C4-2B (cell line): ENCODE results near the gene OR7G1.
A peak's percentile ranks its signal among the peaks of the same experiment; 100 is the strongest.

Experiments used
- H3K27ac ChIP-seq: fragments of 450-650 bp; 2 replicates; pipeline ENCODE4 v1.5.1; 2017
- CTCF ChIP-seq: fragments of 450-650 bp; conservative IDR thresholded peaks from 2 replicates; pipeline ENCODE4 v1.5.1; 2017; ENCODE audit warnings: mild to moderate bottlenecking
- ZFX ChIP-seq: fragments of 450-650 bp; IDR thresholded peaks from 2 replicates; pipeline ENCODE4 v1.6.1; 2017

Gene OR7G1

GRCh38 chr19:9150650-9151049, 35.1 kb upstream of the OR7G1 start:
- TF ChIP-seq CTCF: no peak
- TF ChIP-seq ZFX: no peak
- H3K27ac ChIP-seq: no peak overlapping the region

- no peak for TF ChIP-seq CTCF
- H3K27ac ChIP-seq: no peak overlapping the region
Observed at GRCh38 chr19:9149997-9150396, 34.4 kb upstream of the OR7G1 start.

GRCh38 chr19:9148697-9149096, 33.1 kb upstream of the OR7G1 start:
- no peak for TF ChIP-seq CTCF
- no peak for TF ChIP-seq ZFX
- H3K27ac ChIP-seq: no peak overlapping the region

GRCh38 chr19:9146882-9147281, 31.3 kb upstream of the OR7G1 start:
- TF ChIP-seq CTCF (no peak), ZFX (no peak)

DNA sequence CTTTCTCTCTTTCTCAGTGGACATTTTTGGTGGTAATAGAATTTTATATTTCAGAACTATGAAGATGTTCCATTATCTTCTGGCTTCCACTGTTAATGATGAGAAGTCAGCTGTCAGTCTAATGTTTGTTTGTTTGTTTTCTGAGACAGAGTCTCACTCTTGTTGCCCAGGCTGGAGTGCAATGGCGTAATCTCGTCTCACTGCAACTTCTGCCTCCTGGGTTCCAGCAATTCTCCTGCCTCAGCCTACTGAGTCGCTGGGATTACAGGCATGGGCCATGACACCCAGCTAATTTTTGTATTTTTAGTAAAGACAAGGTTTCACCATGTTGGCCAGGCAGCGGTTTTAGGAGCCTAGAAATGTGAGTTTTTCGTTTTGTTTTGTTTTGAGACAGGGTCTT, 29.4 kb upstream of the OR7G1 start:
- H3K27ac ChIP-seq: no peak overlapping the region
- TF ChIP-seq CTCF: no peak
- no peak for TF ChIP-seq ZFX

More at GRCh38 chr19:9146882-9147281, 31.3 kb upstream of the OR7G1 start:
- H3K27ac ChIP-seq: no peak overlapping the region

DNA sequence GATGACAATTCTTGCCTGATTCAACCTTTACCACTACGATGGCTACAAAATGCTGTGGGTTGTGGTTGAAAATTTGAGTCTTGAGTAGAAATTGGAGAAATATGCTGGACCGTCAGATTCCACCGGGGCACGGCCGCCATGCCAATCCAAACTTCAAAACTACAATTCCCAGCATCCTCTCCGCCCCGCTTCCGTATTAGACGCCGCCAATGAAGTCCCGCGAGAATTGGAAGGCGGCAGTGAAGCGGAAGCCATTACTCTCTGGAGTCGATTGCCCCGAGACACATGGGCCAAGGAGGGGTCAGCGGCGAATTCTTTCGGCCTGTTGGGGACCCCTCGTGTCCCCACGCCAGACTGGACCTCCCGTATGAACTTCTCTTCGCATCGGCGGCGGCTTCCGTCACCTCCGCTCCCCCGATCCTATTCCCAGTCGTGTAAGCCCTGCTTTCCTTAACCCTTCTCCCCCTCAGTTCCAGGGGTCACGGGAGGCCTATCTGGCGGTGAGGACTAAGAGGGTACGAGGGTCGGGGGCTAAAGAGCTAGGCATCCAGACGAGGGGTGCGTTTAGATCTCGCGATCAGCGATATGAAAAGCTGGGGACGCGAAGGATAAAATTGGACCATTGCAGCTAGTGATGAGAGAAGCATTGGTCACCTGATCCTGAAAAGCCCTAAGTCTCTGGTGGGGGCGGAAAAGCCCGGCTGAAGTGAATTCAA, 24.8 kb upstream of the OR7G1 start, which contains the start of gene ZNF317:
Gene ZNF317, plus strand, starts transcription at position 239 of the 716 bp plus-strand sequence. CDS start 15,620 bp downstream, outside the sequence.
- TF ChIP-seq CTCF (no peak), ZFX (peak; percentile 58; the same call in 1 of the 2 replicates)
- peak within 1 kb of the TSS; percentile 91 for H3K27ac ChIP-seq

DNA sequence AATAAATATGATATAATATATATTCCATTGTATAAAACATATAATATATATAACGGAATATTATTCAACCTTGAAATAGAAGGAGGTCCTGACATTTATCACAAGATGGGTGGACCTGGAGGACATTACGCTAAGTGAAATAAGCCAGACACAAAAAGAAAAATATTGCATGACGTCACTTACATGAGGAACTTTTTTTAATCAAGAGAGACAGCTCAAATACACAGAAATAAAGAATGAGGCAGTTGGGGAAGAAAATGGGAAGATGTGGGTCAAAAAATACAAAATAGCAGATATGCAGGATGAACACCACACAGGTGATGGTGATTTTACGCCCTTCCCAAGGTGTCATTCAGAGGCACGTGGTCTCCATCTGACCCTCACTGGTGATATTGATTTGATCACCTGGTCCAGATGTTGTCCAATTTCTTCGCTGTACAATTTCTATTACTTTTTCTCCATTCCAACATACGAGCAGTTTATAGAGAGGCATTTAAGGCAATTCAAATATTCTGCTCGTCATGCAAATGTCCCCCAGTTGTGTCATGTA, 24.1 kb upstream of the OR7G1 start:
- peak overlapping the region; percentile 91 for H3K27ac ChIP-seq
- no peak for TF ChIP-seq CTCF
- no peak for TF ChIP-seq ZFX
